Glomerular endothelial cell (primary cell): ENCODE data around the gene MARS1. TPM values are rescaled to one million over a fixed set of nuclear protein-coding genes. Genes with fewer than 3 reads are reported as not detected.
"Not testable (repeated sequence)": the region's sequence is repeated elsewhere in the genome, so short reads cannot be mapped to it uniquely, and the experiment has no call there.

Experiments
- DNase-seq: peaks from one replicate; pipeline ENCODE4 v3.0.0-alpha.2; 2011; ENCODE audit warnings: low read depth, low spot score; ENCODE audit errors: extremely low read depth
- total RNA-seq: library from RNA; depleted of rRNA; stranded (reverse); fragments of >200 nt; gene quantifications from 2 replicates; pipeline ENCODE4 v1.2.3, GENCODE V29; 2015

The MARS1 gene
- total RNA-seq, 1 donor from 2014 or later: 199 TPM

- DNase-seq: no peak
These were observed 1.3 kb downstream of the MARS1 start for GRCh38 chr12:57489157-57489641.

GRCh38 chr12:57490126-57490525, 2.3 kb downstream of the MARS1 start:
- no peak for DNase-seq

DNA sequence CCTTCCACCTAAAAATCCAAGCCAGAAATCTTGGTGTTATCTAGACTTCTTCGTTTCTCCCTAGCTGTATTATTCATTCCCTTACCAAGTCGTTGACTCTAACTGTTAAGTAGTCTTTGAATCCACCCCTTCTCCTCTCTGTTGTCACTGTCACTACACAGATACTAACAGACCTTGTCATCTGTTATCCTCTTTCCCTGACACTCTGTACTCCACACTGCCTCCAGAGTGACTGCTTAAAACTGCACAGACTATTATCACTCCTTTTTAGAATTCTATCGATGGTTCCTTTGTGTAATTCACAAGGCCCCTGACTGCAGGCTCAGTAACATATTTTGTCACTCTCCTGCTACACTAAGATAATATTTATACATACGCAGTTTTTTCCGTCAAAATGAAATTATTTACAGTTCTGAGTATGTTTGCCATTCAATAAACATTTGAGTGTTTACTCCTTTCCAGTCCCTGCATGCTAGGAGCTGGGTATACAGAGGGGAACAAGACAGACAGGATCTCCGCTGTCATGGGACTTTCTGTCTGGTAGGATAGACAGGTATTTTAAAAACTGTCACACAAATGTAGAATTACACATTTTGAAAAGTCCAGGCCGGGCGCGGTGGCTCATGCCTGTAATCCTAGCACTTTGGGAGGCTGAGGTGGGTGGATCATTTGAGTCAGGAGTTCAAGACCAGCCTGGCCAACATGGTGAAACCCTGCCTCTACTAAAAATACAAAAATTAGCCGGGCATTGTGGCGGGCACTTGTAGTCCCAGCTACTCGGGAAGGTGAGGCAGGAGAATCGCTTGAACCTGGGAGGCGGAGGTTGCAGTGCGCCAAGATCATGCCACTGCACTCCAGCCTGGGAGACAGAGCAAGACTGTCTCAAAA, 3.8 kb downstream of the MARS1 start:
- no peak for DNase-seq

DNA sequence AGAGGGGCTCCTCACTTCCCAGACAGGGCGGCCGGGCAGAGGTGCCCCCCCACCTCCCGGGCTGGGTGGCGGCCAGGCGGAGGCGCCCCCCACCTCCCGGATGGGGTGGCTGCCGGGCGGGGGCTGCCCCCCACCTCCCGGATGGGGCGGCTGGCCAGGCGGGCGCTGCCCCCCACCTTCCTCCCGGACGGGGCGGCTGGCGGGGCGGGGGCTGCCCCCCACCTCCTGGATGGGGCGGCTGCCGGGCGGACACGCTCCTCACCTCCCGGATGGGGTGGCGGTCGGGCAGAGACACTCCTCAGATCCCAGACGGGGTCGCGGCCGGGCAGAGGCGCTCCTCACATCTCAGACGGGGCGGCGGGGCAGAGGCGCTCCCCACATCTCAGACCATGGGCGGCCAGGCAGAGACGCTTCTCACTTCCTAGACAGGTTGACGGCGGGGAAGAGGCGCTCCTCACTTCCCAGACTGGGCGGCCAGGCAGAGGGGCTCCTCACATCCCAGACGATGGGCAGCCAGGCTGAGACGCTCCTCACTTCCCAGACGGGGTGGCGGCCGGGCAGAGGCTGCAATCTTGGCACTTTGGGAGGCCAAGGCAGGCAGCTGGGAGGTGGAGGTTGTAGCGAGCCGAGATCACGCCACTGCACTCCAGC, 7.3 kb downstream of the MARS1 start:
- DNase-seq: not testable (repeated sequence)

DNA sequence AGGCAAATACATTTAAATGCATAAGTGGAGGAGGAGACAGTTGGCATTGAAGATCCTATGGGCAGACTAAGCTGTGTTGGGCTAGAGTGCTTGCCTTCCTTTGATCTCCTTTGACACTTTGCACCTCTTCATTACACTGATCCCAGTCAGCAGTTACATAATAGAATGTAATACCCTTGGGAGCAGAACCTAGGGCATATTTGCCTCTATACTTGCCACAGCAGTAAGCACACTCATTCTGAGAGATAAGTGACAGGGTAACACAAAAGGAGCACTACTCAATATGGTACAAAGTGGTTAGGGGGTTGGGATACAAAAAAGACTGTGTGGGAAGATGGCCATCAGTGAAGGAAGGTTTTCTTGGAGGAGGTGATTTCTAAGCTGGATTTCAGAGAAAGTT, 9.0 kb downstream of the MARS1 start:
- DNase-seq: no peak

DNA sequence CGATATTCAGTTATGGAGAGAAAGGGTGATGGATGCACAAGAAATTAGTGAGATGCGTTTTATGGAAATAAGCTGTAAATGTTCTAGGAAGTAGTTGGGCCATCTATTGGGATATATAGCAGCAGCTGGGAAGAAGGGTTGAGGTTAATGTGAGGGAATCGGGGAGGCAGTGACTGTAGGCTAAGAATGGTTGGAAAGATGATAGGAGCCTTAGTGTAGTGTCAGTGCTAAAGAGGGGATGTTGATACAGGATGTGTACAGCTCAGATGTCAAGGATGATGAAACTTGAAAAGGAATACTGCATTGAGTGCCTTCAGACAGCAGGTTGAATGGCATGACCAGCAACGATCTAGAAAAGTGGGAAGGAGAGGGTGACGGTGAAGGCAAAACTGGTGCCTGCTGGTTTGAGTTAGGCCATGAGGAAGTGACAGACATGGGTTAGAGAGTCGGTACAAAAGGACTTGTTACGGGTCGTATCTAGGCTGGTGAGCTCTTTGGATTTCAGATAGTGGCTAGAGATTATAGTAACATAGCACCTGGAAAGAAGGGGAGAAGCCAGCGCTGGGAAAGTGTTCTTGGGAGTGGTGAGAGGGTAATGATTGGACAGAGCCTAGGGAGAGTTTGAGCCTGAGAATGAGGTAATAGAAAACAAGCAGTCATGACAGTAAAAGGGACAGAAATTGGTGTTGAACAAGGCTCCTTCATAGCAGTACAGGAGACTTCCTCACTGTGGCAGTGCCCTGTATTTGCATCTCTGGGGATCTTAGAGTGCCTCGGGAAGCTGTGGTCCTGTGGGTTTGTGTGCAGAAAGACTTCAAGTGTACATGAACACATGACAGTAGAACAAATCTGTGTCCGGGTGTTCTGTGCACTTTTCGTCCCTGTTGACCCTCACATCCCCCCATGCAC, 9.6 kb downstream of the MARS1 start:
- DNase-seq: no peak

DNA sequence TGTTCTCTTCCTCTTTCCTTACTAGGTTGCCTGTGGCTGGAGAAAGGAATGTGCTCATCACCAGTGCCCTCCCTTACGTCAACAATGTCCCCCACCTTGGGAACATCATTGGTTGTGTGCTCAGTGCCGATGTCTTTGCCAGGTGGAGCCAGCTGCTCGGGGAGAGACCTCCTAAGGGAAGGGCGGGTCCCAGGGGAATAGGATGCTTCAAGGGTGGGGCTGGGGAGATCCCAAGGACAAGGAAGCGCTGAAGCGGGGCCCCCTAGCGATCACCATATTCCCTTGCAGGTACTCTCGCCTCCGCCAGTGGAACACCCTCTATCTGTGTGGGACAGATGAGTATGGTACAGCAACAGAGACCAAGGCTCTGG, 10.2 kb downstream of the MARS1 start:
- DNase-seq: no peak

- no peak for DNase-seq
These were observed 10.7 kb downstream of the MARS1 start for GRCh38 chr12:57498571-57498970.

DNA sequence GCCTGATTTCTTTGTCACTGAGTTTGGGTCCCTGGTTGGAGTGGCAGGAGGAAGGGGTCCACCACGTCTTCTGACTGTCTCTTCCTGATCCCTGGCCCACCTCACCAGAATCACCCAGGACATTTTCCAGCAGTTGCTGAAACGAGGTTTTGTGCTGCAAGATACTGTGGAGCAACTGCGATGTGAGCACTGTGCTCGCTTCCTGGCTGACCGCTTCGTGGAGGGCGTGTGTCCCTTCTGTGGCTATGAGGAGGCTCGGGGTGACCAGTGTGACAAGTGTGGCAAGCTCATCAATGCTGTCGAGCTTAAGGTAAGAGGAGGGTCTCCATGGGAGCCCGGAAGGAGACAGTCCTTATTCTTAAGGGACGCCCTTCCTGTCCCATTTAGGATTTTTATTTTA, 12.3 kb downstream of the MARS1 start:
- DNase-seq: no peak

DNA sequence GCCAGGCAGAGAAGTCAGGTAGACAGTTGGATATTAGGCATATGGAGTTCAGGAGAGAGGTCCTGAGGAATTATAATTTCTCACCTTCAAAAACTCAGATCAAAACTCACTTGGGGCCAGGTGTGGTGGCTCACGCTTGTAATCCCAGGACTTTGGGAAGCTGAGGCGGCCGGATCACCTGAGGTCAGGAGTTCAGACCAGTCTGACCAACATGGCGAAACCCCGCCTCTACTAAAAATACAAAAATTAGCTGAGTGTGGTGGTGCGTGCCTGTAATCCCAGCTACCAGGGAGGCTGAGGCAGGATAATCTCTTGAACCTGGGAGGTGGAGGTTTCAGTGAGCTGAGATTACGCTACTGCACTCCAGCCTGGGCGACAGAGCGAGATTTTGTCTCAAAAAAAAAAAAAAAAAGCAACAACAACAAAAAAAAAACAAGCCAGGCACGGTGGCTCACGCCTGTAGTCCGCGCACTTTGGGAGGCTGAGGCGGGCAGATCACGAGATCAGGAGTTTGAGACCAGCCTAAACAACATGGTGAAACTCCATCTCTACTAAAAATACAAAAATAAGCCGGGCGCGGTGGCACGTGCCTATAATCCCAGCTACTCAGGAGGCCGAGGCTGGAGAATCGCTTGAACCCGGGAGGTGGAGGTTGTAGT, 14.6 kb downstream of the MARS1 start:
- not testable (repeated sequence) for DNase-seq

GRCh38 chr12:57506541-57506940, 18.7 kb downstream of the MARS1 start:
- DNase-seq: not testable (repeated sequence)

- DNase-seq: not testable (repeated sequence)
These were observed 19.9 kb downstream of the MARS1 start for GRCh38 chr12:57507796-57508195.

- DNase-seq: no peak
These were observed 23.3 kb downstream of the MARS1 start for GRCh38 chr12:57511161-57511560.

DNA sequence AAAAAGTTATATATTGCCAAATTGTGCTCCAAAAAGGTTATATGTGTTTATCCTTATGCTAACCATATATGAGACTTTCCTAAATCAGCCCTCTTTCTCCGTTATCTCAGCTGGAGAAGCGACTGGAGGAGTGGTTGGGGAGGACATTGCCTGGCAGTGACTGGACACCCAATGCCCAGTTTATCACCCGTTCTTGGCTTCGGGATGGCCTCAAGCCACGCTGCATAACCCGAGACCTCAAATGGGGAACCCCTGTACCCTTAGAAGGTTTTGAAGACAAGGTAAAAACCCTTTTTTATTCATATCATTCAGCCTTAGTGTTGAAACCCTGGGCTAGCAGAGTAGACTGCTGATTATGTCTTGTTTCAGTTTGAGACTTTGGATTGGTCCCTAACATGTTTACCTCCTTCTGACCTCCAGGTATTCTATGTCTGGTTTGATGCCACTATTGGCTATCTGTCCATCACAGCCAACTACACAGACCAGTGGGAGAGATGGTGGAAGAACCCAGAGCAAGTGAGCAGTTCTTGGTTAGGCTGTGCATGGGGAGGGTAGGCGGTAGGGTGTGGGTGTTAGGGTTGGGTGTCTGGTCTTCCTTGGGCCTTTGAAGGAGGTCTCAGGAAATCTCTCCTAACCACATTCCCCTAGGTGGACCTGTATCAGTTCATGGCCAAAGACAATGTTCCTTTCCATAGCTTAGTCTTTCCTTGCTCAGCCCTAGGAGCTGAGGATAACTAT, 23.9 kb downstream of the MARS1 start:
- DNase-seq: no peak

GRCh38 chr12:57512665-57513064, 24.8 kb downstream of the MARS1 start:
- no peak for DNase-seq

DNA sequence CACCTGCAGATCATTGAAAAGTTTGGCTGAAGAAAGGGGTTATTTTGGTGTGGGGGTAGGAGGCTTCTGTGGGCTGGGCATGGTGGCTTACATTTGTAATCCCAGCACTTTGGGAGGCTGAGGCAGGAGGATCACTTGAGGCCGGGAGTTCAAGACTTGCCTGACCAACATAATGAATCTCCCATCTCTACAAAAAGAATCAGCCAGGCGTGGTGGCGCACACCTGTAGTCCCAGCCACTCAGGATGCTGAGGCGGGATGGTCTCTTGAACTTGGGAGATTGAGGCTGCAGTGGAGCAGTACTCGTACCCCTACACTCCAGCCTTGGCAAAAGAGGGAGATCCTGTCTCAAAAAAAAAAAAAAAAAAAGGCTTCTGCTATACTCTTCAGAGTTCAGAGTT, 25.4 kb downstream of the MARS1 start:
- no peak for DNase-seq

- not testable (repeated sequence) for DNase-seq
These were observed 25.8 kb downstream of the MARS1 start for GRCh38 chr12:57513677-57514076.

- DNase-seq: not testable (repeated sequence)
These were observed 26.4 kb downstream of the MARS1 start for GRCh38 chr12:57514246-57514645.

GRCh38 chr12:57514720-57515407, 27.0 kb downstream of the MARS1 start:
- no peak for DNase-seq
